ENCODE data around the gene EIF3L.

Gene EIF3L

GRCh38 chr22:37862570-37863325 lies 13.5 kb downstream of the EIF3L start:
- H2AFZ ChIP-seq = no peak overlapping the region
- no peak overlapping the region for H3K9ac ChIP-seq
- no peaks in the 10 kb centered on the region for H3K9me3 ChIP-seq (ENCODE audit: control insufficient read depth, low read length)
- H3K27me3 ChIP-seq (ENCODE audit: control insufficient read depth, insufficient read depth, low read length) = no peaks in the 10 kb centered on the region
- H3K4me1 ChIP-seq = no peaks in the 10 kb centered on the region
- no peak for TF ChIP-seq CTCF (IDR thresholded peaks at IDR 0.05)
- H3K79me2 ChIP-seq = peaks cover 3% of the 10 kb centered on the region
- no peak overlapping the region for H3K4me2 ChIP-seq (ENCODE audit: low read length)
- no peak overlapping the region for H3K4me3 ChIP-seq (ENCODE audit: low read depth, low read length)
- no peak overlapping the region for H3K27ac ChIP-seq
- H3K36me3 ChIP-seq (ENCODE audit: control insufficient read depth, insufficient read depth, low read length) = no peaks in the 10 kb centered on the region

- Histone ChIP-seq H2AFZ (no peak overlapping the region), H3K27me3 (ENCODE audit: control insufficient read depth, insufficient read depth, low read length) (no peaks in the 10 kb centered on the region), H3K36me3 (ENCODE audit: control insufficient read depth, insufficient read depth, low read length) (no peaks in the 10 kb centered on the region), H3K4me1 (no peaks in the 10 kb centered on the region), H3K4me2 (ENCODE audit: low read length) (no peak overlapping the region), H3K4me3 (ENCODE audit: low read depth, low read length) (no peak overlapping the region), H3K27ac (no peak overlapping the region), H3K9me3 (ENCODE audit: control insufficient read depth, low read length) (no peaks in the 10 kb centered on the region), H3K79me2 (peaks cover 3% of the 10 kb centered on the region), H3K9ac (no peak overlapping the region)
- no peak for TF ChIP-seq CTCF (IDR thresholded peaks at IDR 0.05)
These were observed 16.3 kb downstream of the EIF3L start for GRCh38 chr22:37865510-37865909.

GRCh38 chr22:37870273-37870672 lies 21.1 kb downstream of the EIF3L start:
- Histone ChIP-seq H3K36me3 (ENCODE audit: control insufficient read depth, insufficient read depth, low read length) (no peaks in the 10 kb centered on the region), H3K27ac (no peak overlapping the region), H3K4me3 (ENCODE audit: low read depth, low read length) (no peak overlapping the region), H2AFZ (no peak overlapping the region), H3K79me2 (no peaks in the 10 kb centered on the region), H3K4me2 (ENCODE audit: low read length) (no peak overlapping the region), H3K4me1 (no peaks in the 10 kb centered on the region), H3K27me3 (ENCODE audit: control insufficient read depth, insufficient read depth, low read length) (no peaks in the 10 kb centered on the region), H3K9me3 (ENCODE audit: control insufficient read depth, low read length) (no peaks in the 10 kb centered on the region), H3K9ac (no peak overlapping the region)
- no peak for TF ChIP-seq CTCF (IDR thresholded peaks at IDR 0.05)

GRCh38 chr22:37880668-37881440 lies 31.6 kb downstream of the EIF3L start:
- TF ChIP-seq CTCF (IDR thresholded peaks at IDR 0.05) = no peak
- H3K4me2 ChIP-seq (ENCODE audit: low read length) = no peak overlapping the region
- H3K9ac ChIP-seq = no peak overlapping the region
- no peak overlapping the region for H3K27ac ChIP-seq
- no peaks in the 10 kb centered on the region for H3K79me2 ChIP-seq
- no peaks in the 10 kb centered on the region for H3K27me3 ChIP-seq (ENCODE audit: control insufficient read depth, insufficient read depth, low read length)
- no peak overlapping the region for H3K4me3 ChIP-seq (ENCODE audit: low read depth, low read length)
- no peaks in the 10 kb centered on the region for H3K36me3 ChIP-seq (ENCODE audit: control insufficient read depth, insufficient read depth, low read length)
- no peaks in the 10 kb centered on the region for H3K9me3 ChIP-seq (ENCODE audit: control insufficient read depth, low read length)
- H2AFZ ChIP-seq = no peak overlapping the region
- H3K4me1 ChIP-seq = peaks cover 3% of the 10 kb centered on the region

Measured in parathyroid adenoma (tissue), 2 donors.